HepG2 (cell line): ENCODE data around the gene REM2. TPM values are rescaled to one million over a fixed set of nuclear protein-coding genes. Genes with fewer than 3 reads are reported as not detected.

Experiments used
- FIP1L1 ChIP-seq: fragments of 200-400 bp; formaldehyde crosslinking; IDR thresholded peaks from 2 replicates; pipeline ENCODE4 v1.6.1; 2018; ENCODE audit warnings: low read depth, mild to moderate bottlenecking, low read length, moderate library complexity, borderline replicate concordance; ENCODE audit not compliant: insufficient read depth
- HDAC1 ChIP-seq: sonication (generic); formaldehyde crosslinking; IDR thresholded peaks from 2 replicates; pipeline ENCODE4 v1.5.1; 2020; ENCODE audit warnings: mild to moderate bottlenecking, missing genetic modification reagents
- MED1 ChIP-seq: sonication (generic); formaldehyde crosslinking; IDR thresholded peaks from 2 replicates; pipeline ENCODE4 v1.4.0; 2020; ENCODE audit warnings: missing genetic modification reagents
- RAD51 ChIP-seq: fragments of 450-650 bp; IDR thresholded peaks from 2 replicates; pipeline ENCODE4 v1.6.1; 2016; ENCODE audit warnings: borderline replicate concordance
- TBP ChIP-seq: sonication (generic); formaldehyde crosslinking; IDR thresholded peaks from 2 replicates; pipeline ENCODE4 v1.5.0; 2020; ENCODE audit warnings: missing genetic modification reagents
- YY1 ChIP-seq: IDR thresholded peaks from 2 replicates; pipeline ENCODE4 v1.6.1; 2011; ENCODE audit warnings: low read length, low read depth, moderate library complexity, mild to moderate bottlenecking; ENCODE audit not compliant: insufficient read depth, insufficient replicate concordance
- ZNF225 ChIP-seq: sonication (generic); formaldehyde crosslinking; IDR thresholded peaks from 2 replicates; pipeline ENCODE4 v1.4.0; 2020; ENCODE audit warnings: mild to moderate bottlenecking, missing genetic modification reagents
- ZNF30 ChIP-seq: sonication (generic); formaldehyde crosslinking; IDR thresholded peaks from 2 replicates; pipeline ENCODE4 v1.5.0; 2020; ENCODE audit warnings: mild to moderate bottlenecking, missing genetic modification reagents
- polyA plus RNA-seq, 8 experiments: library from polyadenylated mRNA; depleted of rRNA in 3 of 8; stranded (reverse) in 7 of 8; unstranded in 1 of 8; fragments of >200 nt; fragmentation: Illumina TruSeq in 4 of 8; extraction: Trizol in 4 of 8; gene quantifications; 2 replicates each; pipeline versions ENCODE4 v1.2.1 to v1.2.3, GENCODE V29; 2011 to 2016; ENCODE audit warnings: low read depth in 4 of 8, missing spikeins in 1 of 8, mixed read lengths in 1 of 8; ENCODE audit not compliant: insufficient read depth in 1 of 8
- total RNA-seq, 5 experiments: library from RNA; depleted of rRNA; stranded (reverse); fragments of >200 nt; fragmentation: Illumina TruSeq; extraction: Trizol; gene quantifications; 2 replicates each; pipeline ENCODE4 v1.2.3, GENCODE V29; 2016; ENCODE audit warnings: low read depth in 1 of 5
- TF ChIP-seq, protein P1 (sequence below): sonication (generic); formaldehyde crosslinking; IDR thresholded peaks from 2 replicates; pipeline ENCODE4 v1.4.0; 2020; ENCODE audit warnings: missing genetic modification reagents
- TF ChIP-seq, protein P2 (sequence below): sonication (generic); formaldehyde crosslinking; IDR thresholded peaks from 2 replicates; pipeline ENCODE4 v1.9.0; 2021; ENCODE audit warnings: mild to moderate bottlenecking, missing genetic modification reagents
- TF ChIP-seq, protein P3 (sequence below): sonication (generic); formaldehyde crosslinking; IDR thresholded peaks from 2 replicates; pipeline ENCODE4 v1.4.0; 2020; ENCODE audit warnings: missing genetic modification reagents
- TF ChIP-seq, protein P4 (sequence below): sonication (generic); formaldehyde crosslinking; IDR thresholded peaks from 2 replicates; pipeline ENCODE4; 2020; ENCODE audit warnings: missing genetic modification reagents, mild to moderate bottlenecking, borderline replicate concordance

Gene REM2
- total and polyA plus RNA-seq, 2 of the 13 experiments (the other 11 are each of a cell fraction or from before 2014, with no cell fraction given) = 0.20 TPM; not detected in 1

DNA sequence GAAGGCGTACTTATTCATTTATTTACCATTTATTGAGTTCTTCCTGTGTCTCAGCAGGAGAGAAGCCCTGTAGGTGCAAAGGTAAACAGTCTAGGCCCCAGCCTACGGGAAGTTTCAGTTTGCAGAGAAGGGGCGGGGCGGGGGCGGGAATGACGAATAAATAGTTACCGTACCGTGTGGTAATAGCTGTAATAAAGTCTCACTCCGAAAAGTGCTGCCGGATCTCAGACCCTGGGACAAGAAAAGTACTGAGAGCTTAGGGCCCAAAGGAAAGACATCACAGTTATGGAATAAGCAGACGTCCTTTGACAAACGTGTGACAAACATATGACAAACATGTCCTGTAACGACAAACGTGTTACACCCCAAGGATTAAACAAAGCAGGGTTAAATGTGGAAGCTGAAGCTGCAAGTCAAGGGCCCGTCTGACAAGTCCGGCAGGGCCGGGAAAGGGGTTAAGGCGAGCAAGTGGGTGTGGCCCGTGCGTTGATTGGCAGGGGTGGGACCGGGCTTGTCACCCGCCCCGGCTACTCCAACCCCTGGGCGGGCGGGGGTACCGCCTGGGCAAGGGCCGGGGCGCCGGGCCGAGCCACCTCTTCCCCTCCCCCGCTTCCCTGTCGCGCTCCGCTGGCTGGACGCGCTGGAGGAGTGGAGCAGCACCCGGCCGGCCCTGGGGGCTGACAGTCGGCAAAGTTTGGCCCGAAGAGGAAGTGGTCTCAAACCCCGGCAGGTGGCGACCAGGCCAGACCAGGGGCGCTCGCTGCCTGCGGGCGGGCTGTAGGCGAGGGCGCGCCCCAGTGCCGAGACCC is 11.6 kb upstream of the REM2 start, which contains the start of gene LRP10 (continued):
- TF ChIP-seq ZNF225 (CRISPR knock-in tag) (peak; percentile 94; the same call in 1 of the 2 replicates), YY1 (peak; percentile 67), TBP (CRISPR knock-in tag) (0 out of 2 replicates have a peak, but pooled peaks have one; percentile 16), ZNF30 (CRISPR knock-in tag) (0 out of 2 replicates have a peak, but pooled peaks have one; percentile 24), MED1 (CRISPR knock-in tag) (peak; percentile 79; the same call in 1 of the 2 replicates), RAD51 (no peak), FIP1L1 (peak; percentile 30; the same call in 1 of the 2 replicates), HDAC1 (CRISPR knock-in tag) (peak; percentile 97)
- TF ChIP-seq, protein P1, sequence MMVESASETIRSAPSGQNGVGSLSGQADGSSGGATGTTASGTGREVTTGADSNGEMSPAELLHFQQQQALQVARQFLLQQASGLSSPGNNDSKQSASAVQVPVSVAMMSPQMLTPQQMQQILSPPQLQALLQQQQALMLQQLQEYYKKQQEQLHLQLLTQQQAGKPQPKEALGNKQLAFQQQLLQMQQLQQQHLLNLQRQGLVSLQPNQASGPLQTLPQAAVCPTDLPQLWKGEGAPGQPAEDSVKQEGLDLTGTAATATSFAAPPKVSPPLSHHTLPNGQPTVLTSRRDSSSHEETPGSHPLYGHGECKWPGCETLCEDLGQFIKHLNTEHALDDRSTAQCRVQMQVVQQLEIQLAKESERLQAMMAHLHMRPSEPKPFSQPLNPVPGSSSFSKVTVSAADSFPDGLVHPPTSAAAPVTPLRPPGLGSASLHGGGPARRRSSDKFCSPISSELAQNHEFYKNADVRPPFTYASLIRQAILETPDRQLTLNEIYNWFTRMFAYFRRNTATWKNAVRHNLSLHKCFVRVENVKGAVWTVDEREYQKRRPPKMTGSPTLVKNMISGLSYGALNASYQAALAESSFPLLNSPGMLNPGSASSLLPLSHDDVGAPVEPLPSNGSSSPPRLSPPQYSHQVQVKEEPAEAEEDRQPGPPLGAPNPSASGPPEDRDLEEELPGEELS = peak; percentile 96
- TF ChIP-seq, protein P2, sequence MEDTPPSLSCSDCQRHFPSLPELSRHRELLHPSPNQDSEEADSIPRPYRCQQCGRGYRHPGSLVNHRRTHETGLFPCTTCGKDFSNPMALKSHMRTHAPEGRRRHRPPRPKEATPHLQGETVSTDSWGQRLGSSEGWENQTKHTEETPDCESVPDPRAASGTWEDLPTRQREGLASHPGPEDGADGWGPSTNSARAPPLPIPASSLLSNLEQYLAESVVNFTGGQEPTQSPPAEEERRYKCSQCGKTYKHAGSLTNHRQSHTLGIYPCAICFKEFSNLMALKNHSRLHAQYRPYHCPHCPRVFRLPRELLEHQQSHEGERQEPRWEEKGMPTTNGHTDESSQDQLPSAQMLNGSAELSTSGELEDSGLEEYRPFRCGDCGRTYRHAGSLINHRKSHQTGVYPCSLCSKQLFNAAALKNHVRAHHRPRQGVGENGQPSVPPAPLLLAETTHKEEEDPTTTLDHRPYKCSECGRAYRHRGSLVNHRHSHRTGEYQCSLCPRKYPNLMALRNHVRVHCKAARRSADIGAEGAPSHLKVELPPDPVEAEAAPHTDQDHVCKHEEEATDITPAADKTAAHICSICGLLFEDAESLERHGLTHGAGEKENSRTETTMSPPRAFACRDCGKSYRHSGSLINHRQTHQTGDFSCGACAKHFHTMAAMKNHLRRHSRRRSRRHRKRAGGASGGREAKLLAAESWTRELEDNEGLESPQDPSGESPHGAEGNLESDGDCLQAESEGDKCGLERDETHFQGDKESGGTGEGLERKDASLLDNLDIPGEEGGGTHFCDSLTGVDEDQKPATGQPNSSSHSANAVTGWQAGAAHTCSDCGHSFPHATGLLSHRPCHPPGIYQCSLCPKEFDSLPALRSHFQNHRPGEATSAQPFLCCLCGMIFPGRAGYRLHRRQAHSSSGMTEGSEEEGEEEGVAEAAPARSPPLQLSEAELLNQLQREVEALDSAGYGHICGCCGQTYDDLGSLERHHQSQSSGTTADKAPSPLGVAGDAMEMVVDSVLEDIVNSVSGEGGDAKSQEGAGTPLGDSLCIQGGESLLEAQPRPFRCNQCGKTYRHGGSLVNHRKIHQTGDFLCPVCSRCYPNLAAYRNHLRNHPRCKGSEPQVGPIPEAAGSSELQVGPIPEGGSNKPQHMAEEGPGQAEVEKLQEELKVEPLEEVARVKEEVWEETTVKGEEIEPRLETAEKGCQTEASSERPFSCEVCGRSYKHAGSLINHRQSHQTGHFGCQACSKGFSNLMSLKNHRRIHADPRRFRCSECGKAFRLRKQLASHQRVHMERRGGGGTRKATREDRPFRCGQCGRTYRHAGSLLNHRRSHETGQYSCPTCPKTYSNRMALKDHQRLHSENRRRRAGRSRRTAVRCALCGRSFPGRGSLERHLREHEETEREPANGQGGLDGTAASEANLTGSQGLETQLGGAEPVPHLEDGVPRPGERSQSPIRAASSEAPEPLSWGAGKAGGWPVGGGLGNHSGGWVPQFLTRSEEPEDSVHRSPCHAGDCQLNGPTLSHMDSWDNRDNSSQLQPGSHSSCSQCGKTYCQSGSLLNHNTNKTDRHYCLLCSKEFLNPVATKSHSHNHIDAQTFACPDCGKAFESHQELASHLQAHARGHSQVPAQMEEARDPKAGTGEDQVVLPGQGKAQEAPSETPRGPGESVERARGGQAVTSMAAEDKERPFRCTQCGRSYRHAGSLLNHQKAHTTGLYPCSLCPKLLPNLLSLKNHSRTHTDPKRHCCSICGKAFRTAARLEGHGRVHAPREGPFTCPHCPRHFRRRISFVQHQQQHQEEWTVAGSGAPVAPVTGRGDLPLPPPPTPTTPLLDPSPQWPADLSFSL (CRISPR knock-in tag) = no peak
- TF ChIP-seq, protein P3, sequence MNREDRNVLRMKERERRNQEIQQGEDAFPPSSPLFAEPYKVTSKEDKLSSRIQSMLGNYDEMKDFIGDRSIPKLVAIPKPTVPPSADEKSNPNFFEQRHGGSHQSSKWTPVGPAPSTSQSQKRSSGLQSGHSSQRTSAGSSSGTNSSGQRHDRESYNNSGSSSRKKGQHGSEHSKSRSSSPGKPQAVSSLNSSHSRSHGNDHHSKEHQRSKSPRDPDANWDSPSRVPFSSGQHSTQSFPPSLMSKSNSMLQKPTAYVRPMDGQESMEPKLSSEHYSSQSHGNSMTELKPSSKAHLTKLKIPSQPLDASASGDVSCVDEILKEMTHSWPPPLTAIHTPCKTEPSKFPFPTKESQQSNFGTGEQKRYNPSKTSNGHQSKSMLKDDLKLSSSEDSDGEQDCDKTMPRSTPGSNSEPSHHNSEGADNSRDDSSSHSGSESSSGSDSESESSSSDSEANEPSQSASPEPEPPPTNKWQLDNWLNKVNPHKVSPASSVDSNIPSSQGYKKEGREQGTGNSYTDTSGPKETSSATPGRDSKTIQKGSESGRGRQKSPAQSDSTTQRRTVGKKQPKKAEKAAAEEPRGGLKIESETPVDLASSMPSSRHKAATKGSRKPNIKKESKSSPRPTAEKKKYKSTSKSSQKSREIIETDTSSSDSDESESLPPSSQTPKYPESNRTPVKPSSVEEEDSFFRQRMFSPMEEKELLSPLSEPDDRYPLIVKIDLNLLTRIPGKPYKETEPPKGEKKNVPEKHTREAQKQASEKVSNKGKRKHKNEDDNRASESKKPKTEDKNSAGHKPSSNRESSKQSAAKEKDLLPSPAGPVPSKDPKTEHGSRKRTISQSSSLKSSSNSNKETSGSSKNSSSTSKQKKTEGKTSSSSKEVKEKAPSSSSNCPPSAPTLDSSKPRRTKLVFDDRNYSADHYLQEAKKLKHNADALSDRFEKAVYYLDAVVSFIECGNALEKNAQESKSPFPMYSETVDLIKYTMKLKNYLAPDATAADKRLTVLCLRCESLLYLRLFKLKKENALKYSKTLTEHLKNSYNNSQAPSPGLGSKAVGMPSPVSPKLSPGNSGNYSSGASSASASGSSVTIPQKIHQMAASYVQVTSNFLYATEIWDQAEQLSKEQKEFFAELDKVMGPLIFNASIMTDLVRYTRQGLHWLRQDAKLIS (CRISPR knock-in tag) = peak; percentile 47; the same call in 1 of the 2 replicates
- TF ChIP-seq, protein P4, sequence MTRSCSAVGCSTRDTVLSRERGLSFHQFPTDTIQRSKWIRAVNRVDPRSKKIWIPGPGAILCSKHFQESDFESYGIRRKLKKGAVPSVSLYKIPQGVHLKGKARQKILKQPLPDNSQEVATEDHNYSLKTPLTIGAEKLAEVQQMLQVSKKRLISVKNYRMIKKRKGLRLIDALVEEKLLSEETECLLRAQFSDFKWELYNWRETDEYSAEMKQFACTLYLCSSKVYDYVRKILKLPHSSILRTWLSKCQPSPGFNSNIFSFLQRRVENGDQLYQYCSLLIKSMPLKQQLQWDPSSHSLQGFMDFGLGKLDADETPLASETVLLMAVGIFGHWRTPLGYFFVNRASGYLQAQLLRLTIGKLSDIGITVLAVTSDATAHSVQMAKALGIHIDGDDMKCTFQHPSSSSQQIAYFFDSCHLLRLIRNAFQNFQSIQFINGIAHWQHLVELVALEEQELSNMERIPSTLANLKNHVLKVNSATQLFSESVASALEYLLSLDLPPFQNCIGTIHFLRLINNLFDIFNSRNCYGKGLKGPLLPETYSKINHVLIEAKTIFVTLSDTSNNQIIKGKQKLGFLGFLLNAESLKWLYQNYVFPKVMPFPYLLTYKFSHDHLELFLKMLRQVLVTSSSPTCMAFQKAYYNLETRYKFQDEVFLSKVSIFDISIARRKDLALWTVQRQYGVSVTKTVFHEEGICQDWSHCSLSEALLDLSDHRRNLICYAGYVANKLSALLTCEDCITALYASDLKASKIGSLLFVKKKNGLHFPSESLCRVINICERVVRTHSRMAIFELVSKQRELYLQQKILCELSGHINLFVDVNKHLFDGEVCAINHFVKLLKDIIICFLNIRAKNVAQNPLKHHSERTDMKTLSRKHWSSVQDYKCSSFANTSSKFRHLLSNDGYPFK = peak; percentile 85
